Activated CD4-positive, alpha-beta T cell treated with anti-CD3 and anti-CD28 coated beads, Interleukin-2, amount 50 U/mL, for 16 hours (primary cell): Measurements from ENCODE around the gene GXYLT1.
A peak's percentile ranks its signal among the peaks of the same experiment; 100 is the strongest.
"Not testable (repeated sequence)": the region's sequence is repeated elsewhere in the genome, so short reads cannot be mapped to it uniquely, and the experiment has no call there.

ENCODE experiments used
- DNase-seq: peaks from one replicate; pipeline ENCODE4 v3.0.0-alpha.2; 2020

GXYLT1 gene

DNA sequence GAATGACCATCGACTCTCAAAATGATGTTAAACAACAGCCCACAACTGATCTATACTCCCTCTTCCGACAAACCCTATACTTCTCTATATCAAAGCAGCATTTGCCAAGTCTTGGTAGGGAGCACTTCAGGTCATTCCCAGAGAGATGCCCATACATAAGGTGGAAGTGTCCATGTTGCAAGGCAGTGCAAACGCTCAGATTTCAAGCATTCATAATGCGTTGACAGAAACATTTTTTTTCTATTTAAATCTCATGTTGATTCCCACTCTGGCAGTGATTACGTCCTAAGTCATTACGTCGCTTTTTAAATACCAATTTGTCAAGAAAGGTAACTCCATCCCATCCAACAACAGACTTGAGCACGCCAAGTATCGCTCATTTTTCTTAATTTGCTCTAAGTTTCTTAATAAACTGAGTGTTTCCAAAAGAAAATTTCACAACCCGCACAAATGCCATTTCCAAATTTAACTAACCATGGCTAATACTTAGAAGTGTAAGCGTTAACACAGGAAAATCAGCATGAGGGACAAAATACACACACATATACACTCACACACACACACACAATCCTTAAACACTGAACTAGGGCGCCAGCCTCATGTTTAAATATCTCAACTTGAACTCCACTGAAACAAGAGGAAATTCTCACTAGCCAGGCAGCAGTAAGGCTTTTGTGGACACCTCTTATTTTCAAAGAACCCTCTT, 1.1 kb downstream of the GXYLT1 start:
- DNase-seq = no peak

DNA sequence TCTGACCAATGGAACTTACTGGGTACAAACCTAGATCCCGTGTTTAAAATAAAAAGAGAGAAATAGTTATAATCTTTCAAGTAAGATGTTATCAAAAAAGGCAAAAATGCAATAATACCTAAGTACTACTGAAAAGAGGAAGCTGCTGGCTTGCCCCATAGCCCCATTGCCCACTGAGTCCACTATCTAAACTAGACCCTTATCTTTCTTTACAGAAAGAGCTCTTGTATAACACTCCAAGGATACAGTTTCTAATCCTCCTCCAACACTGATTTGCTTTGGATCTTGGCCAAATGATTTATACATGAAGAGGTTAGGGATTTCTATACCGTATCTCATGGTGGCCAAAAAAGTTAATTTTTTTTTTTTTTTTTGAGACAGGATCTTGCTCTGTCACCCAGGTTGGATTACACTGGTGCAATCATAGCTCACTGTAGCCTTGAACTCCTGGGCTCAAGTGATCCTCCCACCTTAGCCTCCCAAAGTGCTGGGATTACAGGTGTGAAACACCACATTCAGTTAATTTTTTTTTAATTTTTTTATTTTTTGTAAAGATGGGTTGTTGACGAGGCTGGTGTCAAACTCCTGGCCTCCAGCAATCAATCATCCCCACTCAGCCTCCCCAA, 2.6 kb downstream of the GXYLT1 start:
- DNase-seq = no peak

DNA sequence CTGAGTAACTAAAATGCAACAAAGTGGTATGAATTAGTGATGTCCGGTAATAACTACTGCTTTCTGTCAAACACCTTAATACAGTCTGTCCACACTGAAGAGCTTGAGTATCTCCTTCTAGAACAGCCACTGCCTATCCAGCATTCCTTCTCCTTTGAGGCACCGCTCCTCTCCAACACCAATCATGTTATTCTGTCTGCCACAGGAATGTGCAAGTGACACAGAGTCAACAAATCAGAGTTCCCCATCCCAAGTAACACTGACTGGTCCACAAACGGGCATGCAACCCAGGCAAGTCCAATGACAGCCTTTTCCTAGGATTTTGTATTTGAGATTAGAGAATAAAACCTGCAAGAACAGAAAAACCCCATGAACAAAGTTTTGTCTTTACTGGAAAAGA, 3.8 kb downstream of the GXYLT1 start:
- DNase-seq = no peak

DNA sequence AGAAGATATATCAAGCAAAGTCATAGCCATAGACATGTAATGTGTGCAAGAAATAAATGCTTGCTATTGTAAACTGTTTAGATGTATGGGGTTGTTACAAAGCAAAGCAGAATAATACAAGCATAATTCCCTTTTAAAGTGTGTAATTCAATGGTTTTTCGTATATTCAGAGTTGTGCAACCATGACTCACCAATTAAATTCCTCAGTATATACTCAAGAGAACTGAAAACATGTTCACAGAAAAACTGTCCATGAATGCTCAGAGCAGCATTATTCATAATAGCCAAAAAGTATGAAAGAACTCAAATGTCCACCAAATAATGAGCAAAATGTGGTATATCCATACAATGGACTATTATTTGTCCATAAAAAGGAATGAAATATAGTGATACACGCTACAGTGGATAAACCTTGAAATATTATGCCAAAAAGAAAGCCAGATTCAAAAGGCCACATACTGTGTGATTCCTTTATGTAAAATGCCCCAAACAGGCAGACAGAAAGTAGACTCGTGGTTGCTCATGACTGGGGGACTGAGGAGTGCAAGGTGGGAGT, 9.3 kb downstream of the GXYLT1 start:
- no peak for DNase-seq

DNA sequence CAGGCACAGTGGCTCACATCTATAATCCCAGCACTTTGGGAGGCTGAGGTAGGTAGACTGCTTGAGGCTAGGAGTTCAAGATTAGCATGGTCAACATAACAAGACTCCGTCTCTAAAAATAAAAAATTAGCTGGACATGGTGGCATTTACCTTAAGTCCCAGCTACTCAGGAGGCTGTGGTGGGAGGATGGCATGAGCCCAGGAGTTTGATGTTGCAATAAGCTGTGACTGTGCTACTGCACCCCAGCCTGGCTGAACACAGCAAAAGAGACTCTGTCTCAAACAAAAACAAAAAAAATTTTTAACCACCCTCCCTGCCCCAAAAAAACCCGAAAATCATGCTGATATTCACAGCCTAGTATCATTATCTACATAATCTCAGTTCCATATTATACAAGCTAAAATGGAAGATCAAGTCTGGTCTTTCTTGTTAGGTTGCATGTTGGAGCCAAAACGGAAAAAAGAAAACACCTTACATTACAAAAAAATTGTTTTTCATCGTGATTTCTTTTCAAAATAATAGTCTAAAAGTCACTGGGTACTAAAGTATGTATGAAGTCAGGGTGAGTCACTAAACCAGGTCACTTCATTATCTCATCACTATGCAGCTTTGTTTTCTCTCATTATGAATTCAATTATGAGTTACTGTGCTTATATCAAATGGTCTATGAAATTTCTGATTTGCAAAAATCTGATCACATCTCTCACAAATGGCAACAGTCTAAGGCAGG, 13.8 kb downstream of the GXYLT1 start:
- DNase-seq = no peak

DNA sequence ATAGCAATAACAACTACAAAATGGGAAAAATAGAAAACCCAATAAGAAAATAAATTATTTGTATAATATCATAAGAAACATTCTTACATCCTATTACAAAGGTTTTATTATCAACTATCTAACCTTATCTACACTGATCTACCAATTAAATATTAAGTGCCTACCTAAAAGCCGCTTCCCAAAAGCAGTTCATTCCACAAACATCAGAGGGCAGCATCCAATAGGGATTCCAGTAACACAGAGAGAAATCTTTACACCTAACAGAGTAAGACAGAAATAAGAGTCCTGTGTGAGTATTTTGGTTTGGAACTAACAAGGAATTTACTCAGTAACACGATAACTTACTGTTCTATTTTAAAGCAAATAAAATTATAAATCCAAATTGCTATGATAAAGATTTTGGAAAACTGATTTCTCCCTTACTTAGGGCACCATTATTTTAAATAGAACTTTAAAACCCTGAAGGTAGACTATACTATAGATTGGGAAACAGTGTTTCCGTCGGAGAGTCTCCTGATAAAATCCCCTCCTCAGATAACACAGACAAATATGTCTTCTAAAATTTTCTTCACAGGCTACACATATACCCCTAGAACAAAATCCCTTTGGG, 15.0 kb downstream of the GXYLT1 start:
- no peak for DNase-seq

DNA sequence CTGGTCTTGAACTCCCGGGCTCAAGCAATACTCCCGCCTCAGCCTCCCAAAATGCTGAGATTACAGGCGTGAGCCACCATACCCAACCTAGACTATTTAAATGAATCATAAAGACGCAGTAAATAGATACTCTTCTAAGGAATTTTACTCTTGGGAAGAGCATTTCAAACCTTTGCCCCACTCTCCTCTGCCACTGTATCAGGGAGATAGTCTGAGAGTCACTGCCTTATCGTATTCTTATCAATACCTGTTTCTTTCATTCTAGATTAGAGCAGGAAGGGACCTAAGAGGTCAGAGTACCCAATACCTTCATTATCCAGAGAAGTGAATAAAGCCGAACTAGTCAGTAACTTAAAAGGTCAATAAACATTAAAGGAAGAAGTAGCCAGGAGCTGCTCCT, 15.8 kb downstream of the GXYLT1 start:
- no peak for DNase-seq

DNA sequence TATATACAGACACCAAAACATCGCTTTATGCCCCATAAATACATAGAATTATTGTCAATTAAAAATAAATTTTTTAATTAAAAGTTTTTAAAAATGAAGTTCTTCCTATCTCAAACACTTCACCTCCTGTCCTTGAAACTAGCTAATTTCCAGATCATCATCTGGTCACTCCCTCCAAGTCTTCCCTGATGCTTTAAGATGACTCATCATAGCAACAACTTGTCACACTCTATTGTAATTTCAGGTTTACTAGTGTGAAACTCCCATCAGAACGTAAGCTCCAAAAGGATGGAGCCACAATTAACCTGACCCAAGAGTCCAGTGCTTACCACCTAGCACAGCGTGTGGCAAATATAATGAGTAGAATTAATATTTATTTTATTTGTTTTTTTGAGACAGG, 16.3 kb downstream of the GXYLT1 start:
- DNase-seq = peak; percentile 18

DNA sequence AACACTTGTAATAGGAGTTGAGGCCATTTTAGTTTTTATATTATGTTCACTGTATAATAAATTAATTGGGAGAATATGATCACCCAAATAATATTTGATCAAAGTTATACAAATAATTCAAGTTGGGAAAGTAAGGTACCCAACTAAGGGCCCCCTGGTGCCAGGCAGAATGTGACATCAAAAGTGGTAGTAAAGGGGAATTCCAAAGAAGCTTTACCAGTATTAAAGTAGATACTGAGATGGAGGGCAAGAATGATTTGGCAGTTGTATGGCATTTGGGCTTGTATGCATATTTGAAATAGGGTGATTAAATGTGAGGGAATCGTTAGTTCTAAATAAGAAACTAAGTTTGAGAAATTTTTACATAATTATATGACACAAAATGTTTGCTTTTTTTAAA, 17.7 kb downstream of the GXYLT1 start:
- no peak for DNase-seq

DNA sequence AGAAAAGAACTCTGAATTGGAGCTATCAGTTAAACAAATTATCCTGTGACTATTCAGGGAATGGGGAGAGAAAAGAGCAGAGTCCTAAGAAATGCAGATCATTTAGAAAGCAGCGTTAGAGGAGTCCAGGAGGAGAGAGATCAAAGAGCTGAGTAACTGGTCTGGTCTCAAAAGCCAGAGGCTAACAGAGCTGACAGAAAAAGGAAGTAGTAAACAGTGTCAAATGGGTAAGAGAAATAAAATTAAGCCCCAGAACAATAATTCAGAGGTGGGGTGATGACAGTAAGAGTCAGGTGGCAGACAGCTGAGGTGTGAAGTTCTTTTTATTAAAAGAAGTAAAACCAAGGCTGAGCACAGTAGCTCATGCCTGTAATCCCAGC, 19.3 kb downstream of the GXYLT1 start:
- DNase-seq = no peak

DNA sequence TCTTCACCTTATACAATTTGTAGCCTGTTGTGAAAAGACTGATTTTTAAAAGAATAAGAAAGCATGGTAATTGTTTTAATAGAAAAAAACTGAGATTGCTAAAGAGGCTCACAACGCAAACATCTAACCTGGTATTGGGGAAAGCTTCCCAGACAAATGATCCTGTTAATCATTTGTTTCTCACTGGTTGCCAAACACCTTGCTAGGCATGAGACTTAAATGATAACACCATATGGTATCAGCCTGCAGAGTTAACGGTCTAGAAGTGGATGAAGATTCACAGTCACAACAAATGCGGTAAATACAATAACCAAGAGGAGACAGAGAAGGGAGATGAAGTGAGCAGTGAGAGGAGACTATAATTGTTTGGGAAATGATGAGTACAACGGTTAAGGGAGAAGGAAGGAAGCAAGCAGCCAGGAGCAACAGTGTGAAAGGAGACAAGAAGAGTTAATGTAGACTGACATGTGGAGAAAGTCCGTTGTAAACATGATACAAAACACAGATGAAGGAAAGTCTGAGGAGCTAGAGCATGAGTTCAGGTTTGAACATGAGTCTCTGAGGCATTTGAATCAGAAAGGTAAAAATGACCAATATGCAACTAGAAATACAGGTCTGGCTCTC, 19.8 kb downstream of the GXYLT1 start:
- DNase-seq = no peak

DNA sequence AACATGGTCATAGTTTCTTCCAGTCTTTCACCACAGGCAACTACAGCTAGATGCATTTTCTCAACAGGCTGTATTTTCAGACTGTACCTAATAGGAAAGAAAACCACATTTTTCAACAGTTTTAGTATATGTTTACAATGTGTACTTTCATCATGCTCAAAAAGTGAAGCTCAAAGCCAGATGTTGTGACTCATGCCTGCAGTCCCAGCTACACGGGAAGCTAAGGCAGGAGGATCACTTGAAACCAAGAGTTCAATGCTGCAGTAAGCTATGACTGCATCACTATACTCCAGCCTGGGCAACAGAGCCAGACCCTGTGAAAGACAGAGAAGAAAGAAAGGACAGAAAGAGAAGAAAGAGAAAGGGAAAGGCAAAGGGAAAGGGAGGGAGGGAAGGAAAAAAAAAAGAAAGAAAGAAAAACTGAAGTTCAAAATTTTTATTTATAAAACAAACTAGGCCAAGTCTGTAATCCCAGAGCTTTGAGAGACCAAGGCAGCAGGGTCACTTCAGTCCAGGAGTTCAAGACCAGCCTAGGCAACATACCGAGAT, 25.5 kb downstream of the GXYLT1 start:
- DNase-seq = peak; percentile 48

DNA sequence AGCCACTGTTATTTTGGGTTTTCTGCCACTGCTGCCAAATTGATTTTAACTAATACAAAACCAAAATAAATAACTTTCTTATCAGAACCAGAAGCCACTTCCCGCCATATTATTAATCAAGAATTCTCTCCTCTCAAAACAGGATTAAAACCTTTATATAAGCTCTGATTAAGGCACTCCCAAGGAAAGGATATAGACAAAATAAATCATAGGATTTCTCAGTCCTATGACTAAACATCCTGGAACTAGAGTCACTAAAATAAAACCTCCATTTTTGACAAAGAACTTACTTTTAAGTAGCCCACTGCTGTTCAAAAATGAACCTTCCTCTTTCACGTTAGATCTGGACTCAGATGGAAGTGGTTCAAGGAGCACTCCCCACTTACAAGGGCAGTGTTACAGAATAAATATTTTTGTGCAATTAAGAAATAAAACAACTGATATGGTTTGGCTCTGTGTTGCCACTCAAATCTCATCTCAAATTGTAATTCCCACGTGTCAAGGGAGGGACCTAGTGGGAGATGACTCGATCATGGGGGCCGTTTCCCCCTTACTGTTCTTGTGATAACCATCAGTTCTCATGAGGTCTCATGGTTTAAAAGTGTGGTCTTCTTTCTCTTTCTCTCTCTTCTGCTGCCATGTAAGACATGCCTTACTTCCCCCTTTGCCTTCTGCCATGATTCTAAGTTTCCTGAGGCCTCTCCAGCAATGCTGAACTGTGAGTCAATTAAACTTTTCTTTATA, 26.4 kb downstream of the GXYLT1 start:
- DNase-seq = no peak

DNA sequence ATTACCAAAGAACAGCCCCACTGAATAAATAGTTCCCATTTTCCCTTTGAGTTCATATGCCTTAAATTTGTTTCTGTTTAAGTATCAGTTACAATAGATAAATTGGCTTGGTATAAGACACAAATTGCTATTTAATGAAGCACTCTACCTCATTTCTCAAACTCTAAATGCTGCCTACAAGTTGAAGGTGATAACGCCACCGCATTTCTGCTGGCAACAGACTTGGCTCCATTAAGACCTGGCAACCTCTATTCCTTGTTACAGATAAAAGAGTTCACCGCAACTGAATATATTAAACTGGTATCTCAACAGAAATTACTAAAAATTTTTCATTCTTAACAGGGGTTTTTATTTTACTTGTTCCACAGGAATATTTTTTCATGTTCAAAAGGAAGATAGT, 35.6 kb downstream of the GXYLT1 start:
- no peak for DNase-seq

DNA sequence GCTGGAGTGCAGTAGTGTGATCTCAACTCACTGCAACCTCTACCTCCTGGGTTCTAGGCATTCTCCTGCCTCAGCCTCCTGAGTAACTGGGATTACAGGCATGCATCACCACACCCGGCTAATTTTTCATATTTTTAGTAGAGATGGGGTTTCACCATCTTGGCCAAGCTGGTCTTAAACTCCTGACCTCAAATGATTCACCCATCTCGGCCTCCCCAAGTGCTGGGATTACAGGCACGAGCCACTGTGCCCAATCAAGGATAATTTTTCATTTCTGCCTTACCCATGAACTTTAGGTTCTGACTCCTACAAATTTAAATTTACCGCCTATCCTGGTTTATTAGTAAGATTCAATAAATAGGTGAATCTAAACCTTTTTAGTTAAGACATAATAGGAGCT, 37.9 kb downstream of the GXYLT1 start:
- not testable (repeated sequence) for DNase-seq

DNA sequence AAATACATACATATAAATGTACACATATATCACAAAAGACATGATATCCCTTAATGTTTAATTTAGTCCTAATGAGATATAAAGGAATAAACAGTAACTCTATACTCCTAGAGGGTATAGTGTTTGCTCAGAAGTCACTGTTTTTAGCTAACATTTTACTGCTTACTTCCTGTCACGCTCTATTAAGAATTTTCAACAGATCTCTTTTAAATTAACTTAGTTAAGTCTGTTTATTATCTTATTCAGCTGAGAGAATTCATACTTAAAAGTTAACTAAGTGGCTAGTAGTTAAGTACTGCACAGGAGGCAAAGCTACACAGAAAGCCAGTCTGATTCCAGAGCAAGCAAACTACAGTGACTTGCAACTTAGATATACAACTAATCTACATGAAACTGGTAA, 39.9 kb downstream of the GXYLT1 start:
- no peak for DNase-seq

DNA sequence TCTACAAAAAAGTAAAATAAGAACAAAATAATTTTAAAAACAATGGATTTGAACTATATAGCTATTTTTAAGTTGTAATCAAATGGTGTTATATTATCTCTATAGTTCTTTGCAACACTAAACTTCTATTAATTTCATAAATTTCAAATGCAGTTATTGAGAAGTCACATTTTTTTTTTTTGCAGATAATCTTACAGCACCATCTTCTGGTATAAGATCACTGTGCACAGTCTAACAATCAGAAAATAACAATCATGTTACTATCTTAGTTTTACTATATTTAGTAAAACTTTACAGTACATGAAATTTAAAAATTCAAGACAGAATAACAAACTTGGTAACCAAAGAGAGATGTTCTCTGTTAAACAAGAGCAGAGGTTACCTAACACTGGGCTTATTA, 40.6 kb downstream of the GXYLT1 start:
- DNase-seq = no peak

DNA sequence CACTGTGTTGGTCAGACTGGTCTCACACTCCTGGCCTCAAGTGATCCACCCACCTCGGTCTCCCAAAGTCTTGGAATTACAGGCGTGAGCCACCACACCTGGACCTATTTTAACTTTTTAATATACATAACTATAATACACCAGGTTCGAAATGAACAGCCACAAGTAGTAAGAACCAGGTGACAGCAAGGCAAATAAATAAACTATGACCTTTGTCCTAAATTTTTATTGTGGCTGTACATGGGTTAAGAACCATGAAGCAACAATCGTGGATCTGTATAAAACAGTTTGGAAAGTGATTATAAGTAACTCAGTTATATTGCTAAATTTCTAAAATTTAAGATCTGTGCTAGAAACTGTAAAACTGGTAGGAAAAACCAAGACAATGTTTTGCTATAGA, 41.5 kb downstream of the GXYLT1 start:
- DNase-seq = no peak

DNA sequence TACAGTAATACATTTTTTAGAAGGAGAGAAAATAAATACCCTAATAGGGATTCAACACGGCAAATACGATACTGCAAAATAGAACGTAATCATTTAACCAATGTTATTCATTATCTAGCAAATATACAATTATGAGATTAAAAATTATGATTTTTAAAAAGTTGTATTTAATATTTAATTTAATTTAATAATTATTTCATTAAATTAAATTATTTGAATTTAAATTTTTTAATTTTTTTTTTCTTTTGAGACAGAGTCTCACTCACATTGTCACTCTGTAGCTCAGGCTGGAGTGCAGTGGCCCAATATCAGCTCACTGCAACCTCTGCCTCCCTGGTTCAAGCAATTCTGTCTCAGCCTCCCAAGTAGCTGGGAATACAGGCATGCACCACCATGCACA, 42.0 kb downstream of the GXYLT1 start:
- no peak for DNase-seq

DNA sequence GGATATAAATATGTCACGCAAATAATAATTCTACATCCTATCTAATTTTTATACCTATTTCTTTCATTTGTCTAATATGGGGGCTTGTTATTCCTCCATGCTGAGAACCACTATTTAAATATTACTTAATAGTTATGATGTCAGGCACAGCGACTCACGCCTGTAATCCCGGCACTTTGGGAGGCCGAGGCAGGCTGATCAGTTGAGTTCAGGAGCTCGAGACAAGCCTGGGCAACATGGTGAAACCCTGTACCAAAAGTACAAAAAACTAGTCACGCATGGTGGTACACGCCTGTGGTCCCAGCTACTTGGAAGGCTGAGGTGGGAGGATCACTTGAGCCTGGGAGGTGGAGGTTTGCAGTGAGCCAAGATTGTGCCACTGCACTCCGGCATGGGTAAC, 45.2 kb downstream of the GXYLT1 start:
- DNase-seq = no peak

DNA sequence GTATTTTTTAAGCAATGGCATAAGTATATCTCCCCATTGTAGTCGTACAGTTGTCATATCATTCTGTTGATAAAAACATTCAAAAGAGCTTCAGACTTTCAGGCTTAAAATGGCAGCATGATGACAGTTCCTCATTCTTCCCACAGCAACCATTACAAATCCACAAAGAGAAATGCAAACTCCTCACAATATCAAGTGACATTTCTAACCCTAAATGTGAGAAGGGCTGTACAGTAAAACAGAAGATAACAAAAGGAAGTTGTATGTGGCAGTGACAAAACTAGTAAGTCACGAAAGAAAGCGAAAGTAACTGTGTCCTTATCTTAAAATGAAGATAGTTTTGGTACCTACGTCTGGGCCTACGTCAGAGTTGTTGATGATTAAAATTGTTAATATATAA, 46.7 kb downstream of the GXYLT1 start:
- peak; percentile 65 for DNase-seq

DNA sequence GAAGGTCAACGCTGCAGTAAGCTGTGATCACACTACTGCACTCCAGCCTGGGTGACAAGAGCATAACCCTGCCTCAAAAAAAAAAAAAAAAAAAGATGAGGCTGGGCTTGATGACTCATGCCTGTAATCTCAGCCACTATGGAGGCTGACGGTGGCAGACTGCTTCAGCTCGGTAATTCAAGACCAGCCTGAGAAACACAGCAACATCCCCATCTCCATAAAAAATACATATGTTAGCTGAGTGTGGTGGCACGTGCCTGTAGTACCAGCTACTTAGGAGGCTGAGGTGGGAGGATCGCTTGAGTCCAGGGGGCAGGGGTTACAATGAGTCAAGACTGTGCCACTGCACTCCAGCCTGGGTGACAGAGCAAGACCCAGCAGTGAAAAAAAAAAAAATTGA, 50.4 kb downstream of the GXYLT1 start:
- peak; percentile 39 for DNase-seq
